GM19438 (cell line): ENCODE measurements around the gene MIEF1.
A peak's percentile ranks its signal among the peaks of the same experiment; 100 is the strongest.

Experiments
- ATAC-seq: cut with Tn5 transposase; IDR thresholded peaks from one replicate; pipeline ENCODE4 v1.9.1; 2021; ENCODE audit warnings: low read depth; ENCODE audit not compliant: unreplicated experiment

Gene MIEF1

GRCh38 chr22:39502109-39502788 is at the start of gene MIEF1:
Gene MIEF1 (plus strand): TSS chr22:39502290. CDS start chr22:39511295, 9,005 bp downstream.
- peak; percentile 90 for ATAC-seq

GRCh38 chr22:39452740-39453040 is 49.4 kb upstream of the MIEF1 start:
- no peak for ATAC-seq

GRCh38 chr22:39453765-39454378 is 48.2 kb upstream of the MIEF1 start:
- no peak for ATAC-seq

DNA sequence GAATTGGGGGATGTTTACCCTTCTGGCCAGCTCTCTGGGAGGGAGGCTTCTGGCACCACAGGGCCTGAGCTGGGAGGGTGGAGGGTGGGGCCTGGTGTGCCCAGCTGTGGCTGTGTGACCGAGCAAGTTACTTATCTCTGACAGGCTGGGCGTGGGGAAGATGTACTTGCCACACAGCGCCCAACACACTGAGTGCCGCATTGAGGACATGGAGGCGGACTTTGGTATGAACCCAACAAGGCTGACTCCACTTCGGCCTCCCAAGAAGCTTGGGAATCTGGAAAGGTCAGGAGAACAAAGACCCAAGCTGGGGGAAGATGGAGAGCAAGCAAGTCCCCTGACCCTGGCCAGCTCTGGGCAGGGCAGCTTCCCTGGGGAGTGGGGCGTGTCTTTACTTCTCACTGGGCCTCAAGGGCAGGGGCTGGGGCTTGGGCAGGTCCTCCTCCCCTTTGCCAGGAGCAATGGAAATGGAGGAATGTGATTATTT is 47.7 kb upstream of the MIEF1 start:
- ATAC-seq: no peak

- no peak for ATAC-seq
Observed at GRCh38 chr22:39456522-39457197, 45.4 kb upstream of the MIEF1 start, which contains the start of gene MGAT3. Gene MGAT3 (plus strand): TSS chr22:39457012. CDS start chr22:39487348, 30,336 bp downstream.

- no peak for ATAC-seq
Observed at GRCh38 chr22:39457198-39457555, 44.9 kb upstream of the MIEF1 start.

DNA sequence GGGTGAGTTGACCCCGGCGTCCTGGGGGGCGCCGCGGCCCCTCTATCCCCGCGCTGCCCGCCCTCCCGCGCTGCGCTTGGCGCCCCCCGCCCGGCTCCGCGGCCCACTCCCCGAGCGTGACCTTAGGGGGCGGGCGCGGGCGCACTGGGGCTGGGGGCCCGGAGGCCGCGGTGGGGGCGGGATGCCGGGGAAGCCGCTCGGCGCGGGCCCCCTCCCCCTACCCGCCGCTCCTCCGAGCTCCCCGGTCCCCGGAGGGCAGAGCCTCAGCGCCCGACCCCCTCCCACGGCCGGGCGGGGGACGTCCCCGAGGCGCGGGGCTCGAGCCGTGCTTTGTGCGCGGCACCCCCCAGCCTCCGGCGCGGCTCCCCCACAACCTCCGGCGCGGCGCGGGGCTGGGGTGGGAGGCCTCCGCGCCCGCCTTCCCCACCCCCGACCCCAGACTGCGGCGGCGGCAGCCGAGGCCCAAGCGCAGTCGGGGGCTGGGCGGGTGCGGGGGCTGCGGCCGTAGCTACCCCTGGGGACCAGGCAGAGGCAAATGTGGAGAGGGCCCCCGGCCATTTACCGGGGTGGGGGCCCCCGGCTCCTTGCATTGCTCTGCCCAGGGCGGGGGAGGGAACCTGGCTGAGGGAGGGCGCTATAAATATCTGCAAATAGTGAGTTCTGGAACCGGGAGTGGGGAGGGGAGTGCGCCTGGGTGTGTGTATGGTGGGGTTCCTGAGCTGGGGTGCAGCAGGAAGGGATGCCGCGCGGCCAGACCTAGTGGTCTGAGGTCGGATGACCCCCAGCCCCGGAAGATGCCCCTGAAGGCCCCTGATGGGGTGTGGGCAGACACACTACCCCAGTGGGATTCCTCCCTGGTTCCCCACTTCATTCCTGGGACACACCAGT is 44.3 kb upstream of the MIEF1 start:
- ATAC-seq: no peak

DNA sequence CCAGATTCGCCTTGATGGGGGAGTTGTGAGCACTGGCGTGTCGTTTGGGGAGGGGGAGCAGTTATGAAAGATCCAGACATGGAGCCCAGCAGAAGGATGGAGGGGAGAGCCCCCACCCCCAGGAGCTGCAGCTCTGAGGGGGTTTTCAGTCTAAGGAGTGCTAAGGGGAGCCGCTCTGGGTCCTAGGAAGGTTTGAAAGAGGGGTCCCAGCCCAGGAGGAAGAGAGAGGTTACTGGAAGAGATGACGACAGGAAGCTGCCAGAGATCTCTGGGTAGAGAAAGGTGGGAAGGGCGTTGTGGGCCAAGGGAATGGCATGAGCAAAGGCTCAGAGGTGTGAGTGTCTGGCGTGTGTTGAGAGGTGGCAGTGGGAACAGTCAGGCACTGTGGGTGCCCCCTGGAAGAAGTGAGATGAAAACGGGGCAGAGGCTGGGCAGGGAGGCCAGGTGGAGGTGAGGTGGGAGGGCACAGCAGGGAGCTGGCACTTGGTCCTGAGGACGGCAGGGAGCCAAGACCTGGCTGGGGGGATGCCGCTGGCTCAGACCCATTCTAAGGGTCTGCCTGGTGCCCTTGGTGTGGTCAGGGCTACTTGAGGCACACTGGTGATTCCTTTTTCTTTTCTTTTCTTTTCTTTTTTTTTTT is 43.5 kb upstream of the MIEF1 start:
- ATAC-seq: no peak

- no peak for ATAC-seq
Observed at GRCh38 chr22:39459681-39460080, 42.4 kb upstream of the MIEF1 start.

- ATAC-seq: no peak
Observed at GRCh38 chr22:39462443-39463221, 39.5 kb upstream of the MIEF1 start.

DNA sequence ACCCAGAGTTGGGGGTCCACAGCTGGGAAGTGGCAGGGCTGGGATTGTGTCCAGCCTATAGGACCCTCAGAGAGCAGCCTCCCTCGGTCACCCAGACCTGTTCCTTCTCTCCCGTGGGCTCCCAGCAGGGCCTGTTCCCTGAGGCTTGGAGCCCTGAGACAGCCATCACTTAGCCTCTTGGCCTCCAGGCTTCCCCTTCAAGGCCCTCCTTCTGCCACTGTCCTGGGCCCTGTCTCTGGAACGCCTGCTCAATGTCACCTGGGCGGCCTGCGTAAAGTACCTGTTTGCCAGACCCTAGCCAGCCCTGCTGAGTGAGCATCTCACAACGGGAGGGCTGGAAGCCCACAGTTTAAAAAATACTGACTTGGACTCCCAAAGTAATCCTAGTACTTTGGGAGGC is 38.8 kb upstream of the MIEF1 start:
- ATAC-seq: no peak

DNA sequence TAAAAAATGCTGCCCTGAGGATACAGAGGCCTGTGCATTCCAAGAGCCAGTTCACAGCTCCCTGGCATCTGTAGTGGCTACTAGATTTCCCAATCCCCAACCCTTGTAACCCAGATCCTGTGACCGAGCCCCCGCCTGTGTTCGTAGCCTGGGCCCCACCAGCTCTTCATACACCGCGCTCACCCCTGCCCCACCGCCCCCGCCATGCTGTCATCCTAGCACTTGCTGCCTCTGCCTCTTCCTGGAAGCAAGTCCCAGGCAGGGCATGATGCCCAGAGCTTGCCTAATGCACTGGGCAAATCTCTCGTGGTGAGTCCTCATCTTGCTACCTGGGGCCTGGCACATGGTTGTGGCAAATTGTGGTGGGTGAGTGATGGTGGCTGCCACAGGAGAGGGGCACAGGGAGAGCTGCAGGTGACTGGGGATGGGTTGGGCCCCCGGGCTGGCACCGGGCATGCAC is 38.1 kb upstream of the MIEF1 start:
- ATAC-seq: no peak

GRCh38 chr22:39466228-39467006 is 35.7 kb upstream of the MIEF1 start:
- ATAC-seq: no peak

GRCh38 chr22:39467390-39467895 is 34.6 kb upstream of the MIEF1 start:
- no peak for ATAC-seq

DNA sequence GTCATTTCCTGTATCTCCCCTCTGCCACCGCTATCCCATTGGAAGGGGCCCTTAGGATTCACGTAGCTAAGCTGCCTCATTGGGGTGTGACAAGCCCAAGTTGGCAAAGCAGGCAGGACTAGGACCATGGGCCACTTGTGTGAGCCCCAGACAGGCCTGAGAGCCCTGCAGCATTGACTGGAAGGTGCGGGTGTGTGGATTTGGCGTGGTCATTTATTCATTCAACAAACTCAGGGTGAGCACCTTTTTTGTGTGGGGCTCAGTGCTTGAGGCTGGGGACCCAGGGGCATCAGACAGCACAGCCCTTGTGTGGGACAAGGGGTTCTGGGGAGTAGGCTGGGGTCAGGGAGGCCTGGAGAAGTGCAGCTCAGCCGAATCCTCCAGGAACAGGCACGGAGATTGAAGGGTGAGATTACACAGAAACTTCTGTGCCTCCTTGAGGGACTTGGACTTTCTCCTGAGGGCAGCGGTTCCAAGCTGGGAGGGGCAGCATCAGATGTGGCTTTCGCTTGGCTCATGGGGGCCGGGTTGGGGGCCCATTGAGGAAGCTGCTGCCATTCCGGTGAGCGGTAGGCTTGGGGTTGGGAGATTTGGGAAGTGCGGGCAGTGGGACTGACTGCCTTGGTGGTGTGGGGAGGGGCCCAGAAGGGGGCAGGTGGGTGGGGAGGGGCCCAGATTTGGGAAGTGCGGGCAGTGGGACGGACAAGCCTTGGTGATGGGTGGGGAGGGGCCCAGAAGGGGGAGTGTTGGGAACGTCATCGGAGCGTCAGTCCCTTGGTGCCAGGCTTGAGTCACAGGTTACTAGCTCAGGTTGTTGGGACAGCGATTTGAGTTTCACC is 33.4 kb upstream of the MIEF1 start:
- no peak for ATAC-seq

DNA sequence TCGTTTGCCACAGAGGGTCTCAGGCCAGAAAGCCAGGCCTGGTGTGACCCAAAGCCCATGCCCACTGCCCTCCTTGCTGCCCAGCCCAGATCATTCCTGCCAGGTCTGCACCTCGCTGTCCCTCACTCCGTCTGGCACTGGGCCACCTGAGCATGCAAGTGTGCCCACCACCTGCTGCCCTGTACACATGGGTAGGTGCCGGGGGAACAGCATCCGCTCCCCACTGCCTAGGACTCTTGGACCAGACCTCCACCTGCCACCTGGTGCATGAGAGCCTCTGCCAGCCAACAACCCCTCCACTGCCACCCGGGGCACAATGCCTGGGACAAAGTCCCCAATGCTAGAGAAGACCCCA is 32.8 kb upstream of the MIEF1 start:
- ATAC-seq: no peak

DNA sequence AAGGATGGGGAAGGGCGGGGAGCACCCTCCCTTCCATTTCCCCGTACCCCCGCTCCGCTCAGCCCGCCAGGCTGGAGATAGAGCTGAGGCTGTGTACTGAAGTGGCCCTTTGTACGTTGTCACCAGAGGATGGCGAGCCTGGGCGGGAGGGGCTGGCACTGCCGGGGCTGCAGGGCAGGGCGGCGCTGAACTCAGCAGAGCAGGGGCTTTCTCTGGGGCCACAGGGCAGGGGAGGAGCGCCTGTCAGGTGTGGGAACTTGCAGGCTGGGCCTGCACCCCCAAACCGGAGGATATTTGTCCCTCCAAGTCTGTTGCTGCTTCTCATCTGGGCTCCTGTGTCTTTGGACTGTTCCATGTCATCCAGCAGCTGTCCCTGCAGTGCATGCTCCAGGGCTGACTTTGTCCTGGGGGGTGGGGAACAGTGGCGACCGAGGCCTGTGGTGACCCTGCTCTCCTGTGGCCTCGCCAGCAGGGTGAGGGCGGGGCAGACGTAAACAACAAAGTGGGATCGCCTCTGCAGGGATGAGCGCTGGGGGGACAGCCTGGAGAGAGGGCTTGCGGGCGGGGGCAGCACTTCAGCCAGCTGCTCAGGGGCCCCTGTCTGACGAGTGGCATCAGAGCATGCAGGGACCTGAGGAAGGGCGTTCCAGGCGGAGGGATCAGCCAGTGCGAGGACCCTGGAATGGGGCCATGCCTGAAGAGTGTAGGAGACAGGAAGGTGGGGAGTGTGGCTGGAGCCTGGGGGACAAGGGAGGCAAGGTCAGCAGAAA is 32.2 kb upstream of the MIEF1 start:
- ATAC-seq: no peak
